Esophagus (tissue), 2 donors: ENCODE results near the gene MYO1C. TPM values are rescaled to one million over a fixed set of nuclear protein-coding genes. Genes with fewer than 3 reads are reported as not detected.
"Not testable (repeated sequence)": the region's sequence is repeated elsewhere in the genome, so short reads cannot be mapped to it uniquely, and the experiment has no call there.

Experiments used
- H3K27ac ChIP-seq, 2 donors: one replicate each; pipeline ENCODE4 v1.5.1; 2013; ENCODE audit warnings: low read depth in 2 of 2, mild to moderate bottlenecking in 2 of 2, inconsistent platforms in 1 of 2, low read length in 1 of 2, moderate library complexity in 1 of 2
- H3K27me3 ChIP-seq, 2 donors: one replicate each; pipeline ENCODE4 v1.6.1; 2013; ENCODE audit warnings: low read length in 2 of 2, control low read depth in 1 of 2, mild to moderate bottlenecking in 1 of 2; ENCODE audit not compliant: insufficient read depth in 2 of 2, control insufficient read depth in 1 of 2
- H3K36me3 ChIP-seq, 2 donors: one replicate each; pipeline ENCODE4 v1.6.1; 2013; ENCODE audit warnings: low read length in 1 of 2; ENCODE audit not compliant: control insufficient read depth in 2 of 2, insufficient read depth in 2 of 2
- H3K4me1 ChIP-seq, 2 donors: one replicate each; pipeline ENCODE4 v1.6.1; 2013; ENCODE audit warnings: low read length in 1 of 2; ENCODE audit not compliant: control insufficient read depth in 2 of 2, insufficient read depth in 2 of 2
- H3K4me3 ChIP-seq, 2 donors: one replicate each; pipeline ENCODE4 v1.5.1; 2013; ENCODE audit warnings: low read length in 2 of 2, mild to moderate bottlenecking in 2 of 2, low read depth in 1 of 2, moderate library complexity in 1 of 2
- H3K9me3 ChIP-seq, 2 donors: one replicate each; pipeline ENCODE4 v1.6.1; 2013; ENCODE audit warnings: mild to moderate bottlenecking in 2 of 2, low read depth in 1 of 2, low read length in 1 of 2, moderate library complexity in 1 of 2; ENCODE audit not compliant: control insufficient read depth in 2 of 2, insufficient read depth in 1 of 2
- WGBS, 2 donors: extraction: QIAGEN DNeasy Blood & Tissue Kit; methylation state at CpG; one replicate each; pipeline ENCODE4 v1.1.7; 2013; 5-methylcytosine and 5-hydroxymethylcytosine counted together
- polyA plus RNA-seq, 2 donors: library from polyadenylated mRNA; stranded (reverse); fragments of 200-250 nt; gene quantifications; one replicate each; pipeline ENCODE4 v1.2.3, GENCODE V29; 2013
- donor health status: healthy with polysubstance abuse.
- donor health status: Bipolar disorder and iron deficiency.

Gene MYO1C
- polyA plus RNA-seq, 2 donors, result 42.0 to 45.0 TPM

- no peak overlapping the region for H3K4me3 ChIP-seq
- no peaks in the 10 kb centered on the region for H3K9me3 ChIP-seq
- H3K4me1 ChIP-seq, result no peaks in the 10 kb centered on the region
- peaks cover 0 to 14% of the 10 kb centered on the region in 2 donors for H3K36me3 ChIP-seq
- H3K27me3 ChIP-seq, result no peaks in the 10 kb centered on the region
- 96 to 97% methylated on average over 11 of the region's 11 CpGs for WGBS, 2 donors
- no peak overlapping the region for H3K27ac ChIP-seq
Observed at GRCh38 chr17:1420163-1420562, 72.3 kb downstream of the MYO1C start.

- H3K36me3 ChIP-seq, H3K4me3 ChIP-seq, H3K9me3 ChIP-seq, H3K27ac ChIP-seq, H3K27me3 ChIP-seq, H3K4me1 ChIP-seq: not testable (repeated sequence)
- WGBS, 2 donors, result 90 to 94% methylated on average over 10 of the region's 10 CpGs
Observed at GRCh38 chr17:1418476-1418875, 74.0 kb downstream of the MYO1C start.

GRCh38 chr17:1416414-1416813, 76.1 kb downstream of the MYO1C start:
- WGBS, 2 donors, result 94 to 100% methylated on average over 5 of the region's 5 CpGs
- no peak overlapping the region for H3K27ac ChIP-seq
- no peaks in the 10 kb centered on the region for H3K27me3 ChIP-seq
- H3K9me3 ChIP-seq, result no peaks in the 10 kb centered on the region
- peaks cover 0 to 6% of the 10 kb centered on the region in 2 donors for H3K36me3 ChIP-seq
- H3K4me3 ChIP-seq, result no peak overlapping the region
- H3K4me1 ChIP-seq, result peaks cover 0 to 3% of the 10 kb centered on the region in 2 donors

- peaks cover 0 to under 1% of the 10 kb centered on the region in 2 donors for H3K36me3 ChIP-seq
- H3K4me1 ChIP-seq, result peaks cover 0 to 3% of the 10 kb centered on the region in 2 donors
- H3K9me3 ChIP-seq, result no peaks in the 10 kb centered on the region
- no peak overlapping the region for H3K27ac ChIP-seq
- no peak overlapping the region for H3K4me3 ChIP-seq
- WGBS, 2 donors, result 84 to 89% methylated on average over 10 of the region's 10 CpGs
- no peaks in the 10 kb centered on the region for H3K27me3 ChIP-seq
Observed at GRCh38 chr17:1414634-1415033, 77.9 kb downstream of the MYO1C start.

Other genes with a start within 250 kb of the MYO1C start
- not detected for gene BHLHA9, start 222.2 kb downstream of the MYO1C start, polyA plus RNA-seq
- gene TRARG1, start 213.0 kb downstream of the MYO1C start, polyA plus RNA-seq, result under 1 TPM; 0.04 to 0.08 TPM
- gene YWHAE, start 92.5 kb downstream of the MYO1C start, polyA plus RNA-seq, result 100 to 1,000 TPM; 246 to 324 TPM
- gene CRK, start 36.5 kb downstream of the MYO1C start, polyA plus RNA-seq, result 10 to 100 TPM; 17.8 to 23.8 TPM
- 10 to 100 TPM; 16.1 to 19.5 TPM for gene INPP5K, start 23.9 kb upstream of the MYO1C start, polyA plus RNA-seq
- 10 to 100 TPM; 16.5 to 36.7 TPM for gene PITPNA, start 70.1 kb upstream of the MYO1C start, polyA plus RNA-seq
- gene SLC43A2, start 136.1 kb upstream of the MYO1C start, polyA plus RNA-seq, result 1 to 10 TPM; 2.1 to 2.2 TPM
- gene SCARF1, start 153.0 kb upstream of the MYO1C start, polyA plus RNA-seq, result 1 to 10 TPM; 2.8 TPM
- 1 to 10 TPM; 4.6 to 6.0 TPM for gene RILP, start 157.2 kb upstream of the MYO1C start, polyA plus RNA-seq
- gene PRPF8, start 192.2 kb upstream of the MYO1C start, polyA plus RNA-seq, result 10 to 100 TPM; 74.5 to 82.1 TPM
- gene TLCD2, start 217.7 kb upstream of the MYO1C start, polyA plus RNA-seq, result 1 to 10 TPM; 3.6 to 3.8 TPM
- gene WDR81, start 232.0 kb upstream of the MYO1C start, polyA plus RNA-seq, result 10 to 100 TPM in 1 of 2 donors, 1 to 10 TPM in 1; 8.5 to 10.7 TPM